ENCODE results near the gene PLCB1. TPM values are rescaled to one million over a fixed set of nuclear protein-coding genes. Genes with fewer than 3 reads are reported as not detected.

Gene PLCB1
- total RNA-seq, 1 donor from 2014 or later = 58.5 TPM

GRCh38 chr20:8402798-8403197, 270.7 kb downstream of the PLCB1 start:
- intact Hi-C loops (cut with DNase I) = no loop called here
- ATAC-seq = no peak
- no peak for DNase-seq (ENCODE audit: low spot score)

DNA sequence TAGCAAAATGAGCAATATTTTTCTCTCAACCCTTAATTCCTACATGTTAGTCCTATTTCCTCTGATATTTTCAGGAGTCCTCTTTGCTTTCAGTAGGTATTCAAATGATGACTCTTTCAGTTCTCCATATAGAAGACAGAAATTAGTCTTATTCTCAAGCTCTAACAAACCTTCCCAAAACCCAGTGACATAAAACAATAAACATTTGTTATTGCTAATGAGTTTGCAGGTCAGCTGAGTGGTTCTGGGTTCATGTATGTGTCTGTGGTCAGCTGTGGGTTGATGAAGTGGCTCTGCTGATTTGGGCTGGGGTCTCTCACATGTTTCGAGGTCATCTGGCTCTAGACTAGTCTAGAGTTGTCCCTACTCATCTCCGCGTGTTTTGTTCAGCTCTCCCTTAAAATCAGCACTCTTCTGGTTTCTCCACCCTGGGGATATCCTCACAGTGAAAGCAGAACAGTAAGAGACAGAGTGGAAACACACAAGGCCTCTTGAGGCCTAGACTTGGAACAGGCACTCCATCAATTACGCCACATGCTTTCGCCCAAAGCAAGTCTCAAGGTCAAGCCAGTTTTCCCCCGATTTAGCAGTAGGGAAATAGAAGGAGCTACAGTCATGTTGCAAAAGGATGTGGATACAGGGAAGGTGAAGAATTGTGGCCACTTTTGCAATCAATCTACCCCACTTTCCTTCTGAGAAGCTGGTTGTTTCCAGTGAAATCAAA, 273.0 kb downstream of the PLCB1 start:
- no peak for DNase-seq (ENCODE audit: low spot score)
- intact Hi-C loops (cut with DNase I) = loop anchor here (5.0 kb wide), 1 partner anchor 1928 kb away; no protein-coding TSS in a partner anchor
- peak; percentile 75 for ATAC-seq

DNA sequence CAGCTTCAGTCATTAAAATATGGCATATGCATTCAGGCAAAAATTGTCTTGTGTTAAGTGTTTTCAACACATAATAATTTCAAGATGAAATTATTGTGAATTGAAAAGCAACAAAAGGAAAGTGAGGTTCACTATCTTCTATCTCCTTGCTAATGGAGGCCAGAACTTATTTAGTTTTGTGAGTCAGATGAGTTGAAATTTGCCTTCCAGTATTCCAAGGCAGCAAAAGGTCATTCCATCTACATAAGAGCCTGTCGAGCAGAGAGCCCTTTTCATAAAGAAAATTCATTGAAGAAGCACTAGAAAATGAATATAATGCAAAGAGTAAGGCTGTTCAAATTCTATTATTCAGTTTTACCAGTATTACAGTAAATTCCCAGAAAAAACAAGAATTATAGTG, 274.3 kb downstream of the PLCB1 start:
- DNase-seq (ENCODE audit: low spot score) (no peak), ATAC-seq (no peak)
- intact Hi-C loops (cut with DNase I) = loop anchor here (5.0 kb wide), 1 partner anchor 1929 kb away; no protein-coding TSS in a partner anchor

DNA sequence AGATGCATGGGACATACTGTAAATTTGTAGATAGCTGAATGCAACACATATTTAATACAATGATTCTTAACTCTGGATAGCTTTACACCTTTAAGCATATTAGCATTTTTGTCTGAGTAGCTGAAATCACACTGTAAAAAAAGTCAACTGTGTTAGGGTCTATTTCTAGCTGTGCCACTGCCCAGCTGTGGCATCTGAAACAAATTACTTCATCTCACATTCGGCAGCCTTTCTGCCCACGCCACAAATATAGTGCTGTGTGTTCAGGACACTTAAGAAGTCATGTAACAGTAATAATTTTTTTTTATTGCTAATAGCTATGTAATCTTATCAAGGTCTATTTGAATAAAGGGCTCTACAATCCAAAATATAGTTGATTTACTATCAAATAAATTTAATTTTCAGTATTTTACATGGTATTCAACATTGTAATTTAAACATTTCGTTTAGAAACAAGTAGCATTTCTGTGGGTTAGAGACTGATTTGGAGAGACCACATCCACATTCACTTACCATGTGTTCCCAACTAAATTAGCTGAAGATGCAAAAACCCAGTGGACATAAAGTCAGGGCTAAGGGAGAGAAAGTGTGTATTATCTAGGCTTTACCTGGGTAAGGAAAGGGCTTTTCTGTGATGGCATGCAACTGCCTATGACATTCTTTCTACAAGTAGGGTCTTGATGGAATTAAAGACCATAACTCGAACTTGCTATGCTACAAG, 276.7 kb downstream of the PLCB1 start:
- DNase-seq (ENCODE audit: low spot score) (no peak), ATAC-seq (no peak)
- intact Hi-C loops (cut with DNase I) = loop anchor here (5.0 kb wide), 1 partner anchor 1931 kb away; no protein-coding TSS in a partner anchor

DNA sequence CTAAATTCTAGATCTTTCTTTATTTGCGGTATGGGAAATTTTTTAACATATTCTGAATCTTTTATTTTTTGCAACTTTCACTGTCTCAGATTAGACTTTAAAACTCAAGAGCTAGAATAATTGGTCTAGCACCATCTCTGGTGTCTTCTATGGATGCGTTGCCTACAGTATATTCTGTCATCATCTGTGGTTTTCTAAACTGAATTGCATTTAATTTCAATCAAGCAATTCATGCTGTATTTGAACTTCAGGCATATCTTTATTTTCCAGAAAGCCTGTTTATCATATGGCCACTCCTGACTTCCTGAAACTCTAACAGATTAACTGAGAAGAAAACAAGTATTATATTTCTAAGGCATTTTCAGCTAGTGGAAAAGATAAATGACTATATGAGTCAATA, 281.6 kb downstream of the PLCB1 start:
- ATAC-seq (no peak), DNase-seq (ENCODE audit: low spot score) (no peak)
- intact Hi-C loops (cut with DNase I) = no loop called here

- intact Hi-C loops (cut with DNase I) = no loop called here
- DNase-seq (ENCODE audit: low spot score) (no peak), ATAC-seq (peak; percentile 45)
Measured at GRCh38 chr20:8414586-8415274, 282.7 kb downstream of the PLCB1 start.

DNA sequence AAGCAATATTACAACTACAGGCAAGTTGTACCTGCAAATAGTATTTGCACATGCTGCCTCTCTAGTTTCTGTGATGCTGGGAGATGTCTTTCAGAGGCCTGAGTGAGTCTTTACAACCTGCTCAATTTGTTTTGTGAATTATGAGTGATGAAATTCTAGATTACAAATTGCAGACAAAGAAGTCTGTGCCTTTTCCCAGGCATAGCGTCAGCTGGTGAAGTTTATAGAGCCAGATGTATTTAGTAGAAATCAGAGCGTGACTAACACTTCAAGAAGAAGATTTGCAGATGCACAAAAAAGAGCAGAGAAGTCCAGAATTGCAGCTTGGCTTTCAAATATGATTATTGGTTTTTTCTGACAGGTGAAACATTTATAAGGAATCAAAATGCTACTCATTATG, 289.9 kb downstream of the PLCB1 start:
- intact Hi-C loops (cut with DNase I) = no loop called here

GRCh38 chr20:8423482-8423881, 291.4 kb downstream of the PLCB1 start:
- ATAC-seq = no peak
- DNase-seq (ENCODE audit: low spot score) = no peak
- intact Hi-C loops (cut with DNase I) = no loop called here

More for the DNA sequence above, 289.9 kb downstream of the PLCB1 start:
- ATAC-seq = no peak
- no peak for DNase-seq (ENCODE audit: low spot score)

GRCh38 chr20:8424010-8424409, 291.9 kb downstream of the PLCB1 start:
- DNase-seq (ENCODE audit: low spot score) = no peak
- intact Hi-C loops (cut with DNase I) = no loop called here
- ATAC-seq = no peak

- no peak for DNase-seq (ENCODE audit: low spot score)
- intact Hi-C loops (cut with DNase I) = no loop called here
Measured at GRCh38 chr20:8425016-8425415, 292.9 kb downstream of the PLCB1 start.

GRCh38 chr20:8425802-8426201, 293.7 kb downstream of the PLCB1 start:
- intact Hi-C loops (cut with DNase I) = no loop called here
- ATAC-seq (no peak), DNase-seq (ENCODE audit: low spot score) (no peak)

More at GRCh38 chr20:8425016-8425415, 292.9 kb downstream of the PLCB1 start:
- no peak for ATAC-seq

GRCh38 chr20:8427419-8428040, 295.5 kb downstream of the PLCB1 start:
- ATAC-seq = peak; percentile 48
- no peak for DNase-seq (ENCODE audit: low spot score)
- intact Hi-C loops (cut with DNase I) = no loop called here

- ATAC-seq = no peak
- DNase-seq (ENCODE audit: low spot score) = no peak
- intact Hi-C loops (cut with DNase I) = no loop called here
Measured at GRCh38 chr20:8428988-8429387, 296.9 kb downstream of the PLCB1 start.

- ATAC-seq = peak; percentile 59
- DNase-seq (ENCODE audit: low spot score) = peak; percentile 73
- intact Hi-C loops (cut with DNase I) = no loop called here
Measured at GRCh38 chr20:8431538-8432434, 299.7 kb downstream of the PLCB1 start.

- no peak for ATAC-seq
- intact Hi-C loops (cut with DNase I) = no loop called here
Measured at GRCh38 chr20:8432435-8433148, 300.5 kb downstream of the PLCB1 start.

GRCh38 chr20:8433291-8433690, 301.2 kb downstream of the PLCB1 start:
- intact Hi-C loops (cut with DNase I) = no loop called here
- ATAC-seq (no peak), DNase-seq (ENCODE audit: low spot score) (no peak)

More at GRCh38 chr20:8432435-8433148, 300.5 kb downstream of the PLCB1 start:
- no peak for DNase-seq (ENCODE audit: low spot score)

DNA sequence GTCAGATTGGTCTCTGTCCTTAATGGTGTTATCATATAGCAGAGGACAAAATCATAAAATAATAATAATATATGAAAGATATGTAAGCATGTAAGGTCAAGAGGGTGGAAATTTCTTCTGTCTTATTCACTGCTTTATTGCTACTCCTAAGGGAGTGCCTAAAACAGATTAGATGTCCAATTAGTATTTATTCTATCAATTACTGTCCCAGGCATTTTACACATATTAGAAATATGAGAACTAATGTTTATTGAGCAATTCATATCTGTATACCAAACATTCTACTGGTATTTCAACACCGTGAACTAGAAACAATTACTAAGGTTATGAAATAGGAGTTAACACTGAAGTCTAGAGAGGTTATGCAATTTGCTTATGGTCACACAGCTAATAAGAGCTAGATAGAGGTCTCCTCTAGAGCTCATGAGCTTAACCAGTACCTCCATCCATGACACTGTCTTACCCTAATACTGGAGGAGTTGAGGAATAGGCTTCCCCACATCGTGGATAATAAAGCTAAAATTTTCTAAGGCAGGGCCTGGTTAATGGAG, 302.3 kb downstream of the PLCB1 start:
- DNase-seq (ENCODE audit: low spot score) (no peak), ATAC-seq (no peak)
- intact Hi-C loops (cut with DNase I) = no loop called here

Data from sciatic nerve (tissue), 2 donors.